Measurements from ENCODE around the gene GPX4.

DNA sequence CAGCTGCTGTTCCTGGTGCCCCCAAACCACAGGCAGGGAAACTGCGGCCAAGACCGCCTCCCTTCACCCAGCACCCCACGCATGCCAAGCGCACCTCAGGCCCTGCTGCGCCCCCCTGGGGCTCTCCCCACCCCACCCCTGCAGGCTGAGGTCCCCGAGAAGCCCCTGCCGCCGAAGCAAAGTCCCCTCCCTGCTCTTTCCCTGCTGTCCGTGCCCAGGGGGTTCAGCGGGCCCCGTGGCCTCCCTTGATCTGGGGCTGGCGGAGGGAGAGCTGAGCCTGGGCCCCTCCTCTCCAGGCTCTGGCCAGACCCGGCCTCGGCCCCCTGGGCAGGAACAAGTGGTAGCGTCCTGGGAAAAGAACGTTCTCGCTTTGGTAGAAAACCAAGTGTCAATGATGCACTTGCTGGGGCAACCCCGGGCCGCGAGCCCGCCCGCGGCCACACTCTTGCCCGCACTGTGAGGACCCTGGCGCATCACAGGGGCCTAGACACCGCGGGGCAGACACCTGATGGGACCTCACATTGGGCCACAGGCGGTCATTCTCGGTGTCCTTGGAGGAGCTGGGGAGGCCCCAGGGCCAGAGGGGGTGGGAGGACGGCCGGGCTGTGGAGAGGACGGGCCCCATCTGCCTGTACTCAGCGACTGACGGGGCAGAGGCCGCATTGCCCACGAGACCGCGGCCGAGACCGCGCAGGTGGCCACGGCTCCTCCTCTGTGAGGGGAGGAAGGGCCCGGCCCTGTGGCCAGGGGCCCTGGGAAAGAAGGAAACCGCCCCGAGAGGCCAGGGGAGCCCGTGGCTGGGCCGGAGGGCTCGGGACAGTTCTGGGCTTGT, 29.0 kb downstream of the GPX4 start:
- TF ChIP-seq, protein P1, sequence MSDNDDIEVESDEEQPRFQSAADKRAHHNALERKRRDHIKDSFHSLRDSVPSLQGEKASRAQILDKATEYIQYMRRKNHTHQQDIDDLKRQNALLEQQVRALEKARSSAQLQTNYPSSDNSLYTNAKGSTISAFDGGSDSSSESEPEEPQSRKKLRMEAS (IDR thresholded peaks at IDR 0.05; ENCODE audit: low read depth, low read length): no peak
- TF ChIP-seq TAF1 (IDR thresholded peaks at IDR 0.05; ENCODE audit: borderline replicate concordance, low read depth, low read length) (no peak), FOS (IDR thresholded peaks at IDR 0.05; ENCODE audit: borderline replicate concordance, extremely low read depth, insufficient read length) (no peak)
